GM21619 (cell line): ENCODE results near the gene VTI1A.
"Not testable (repeated sequence)": the region's sequence is repeated elsewhere in the genome, so short reads cannot be mapped to it uniquely, and the experiment has no call there.

Experiments
- ATAC-seq: cut with Tn5 transposase; IDR thresholded peaks from one replicate; pipeline ENCODE4 v1.9.1; 2021; ENCODE audit not compliant: unreplicated experiment

The VTI1A gene

GRCh38 chr10:112713411-112713810, 266.4 kb downstream of the VTI1A start:
- ATAC-seq: no peak

GRCh38 chr10:112715581-112715980, 268.6 kb downstream of the VTI1A start:
- ATAC-seq: no peak

- ATAC-seq: no peak
Measured at GRCh38 chr10:112716076-112716475, 269.1 kb downstream of the VTI1A start.

GRCh38 chr10:112716924-112717413, 270.0 kb downstream of the VTI1A start:
- ATAC-seq: no peak

GRCh38 chr10:112720178-112720577, 273.2 kb downstream of the VTI1A start:
- no peak for ATAC-seq

GRCh38 chr10:112721080-112721698, 274.2 kb downstream of the VTI1A start:
- no peak for ATAC-seq

- ATAC-seq: no peak
Measured at GRCh38 chr10:112722758-112723157, 275.7 kb downstream of the VTI1A start.

GRCh38 chr10:112723876-112724275, 276.9 kb downstream of the VTI1A start:
- no peak for ATAC-seq

- no peak for ATAC-seq
Measured at GRCh38 chr10:112724404-112724991, 277.5 kb downstream of the VTI1A start.

- no peak for ATAC-seq
Measured at GRCh38 chr10:112728118-112728883, 281.3 kb downstream of the VTI1A start.

GRCh38 chr10:112728997-112729396, 282.0 kb downstream of the VTI1A start:
- no peak for ATAC-seq

GRCh38 chr10:112731450-112731849, 284.4 kb downstream of the VTI1A start:
- not testable (repeated sequence) for ATAC-seq

GRCh38 chr10:112732277-112732921, 285.4 kb downstream of the VTI1A start:
- ATAC-seq: peak; percentile 80

- ATAC-seq: no peak
Measured at GRCh38 chr10:112735041-112735695, 288.2 kb downstream of the VTI1A start.

- ATAC-seq: no peak
Measured at GRCh38 chr10:112738606-112739591, 291.9 kb downstream of the VTI1A start.

GRCh38 chr10:112739592-112740353, 292.8 kb downstream of the VTI1A start:
- no peak for ATAC-seq

GRCh38 chr10:112741830-112742402, 294.9 kb downstream of the VTI1A start:
- no peak for ATAC-seq

- ATAC-seq: no peak
Measured at GRCh38 chr10:112744181-112745096, 297.4 kb downstream of the VTI1A start.
